Spleen (tissue), 11 donors: Measurements from ENCODE around the gene PIAS1. TPM values are rescaled to one million over a fixed set of nuclear protein-coding genes. Genes with fewer than 3 reads are reported as not detected.
A peak's percentile ranks its signal among the peaks of the same experiment; 100 is the strongest.

Source experiments
- DNase-seq: peaks from one replicate; pipeline ENCODE4 v3.0.0-alpha.2; 2020
- H3K27ac ChIP-seq, 8 donors: fragments of 200-600 bp; sonication (generic) in 7 of 8; 1 replicate in 4 of 8; 2 replicates in 4 of 8; pipeline versions ENCODE4 v1.5.0 to v1.8.0; 2016 to 2021; ENCODE audit warnings: inconsistent platforms in 4 of 8, mild to moderate bottlenecking in 4 of 8, moderate library complexity in 1 of 8
- H3K27me3 ChIP-seq, 7 donors: fragments of 200-600 bp; sonication (generic) in 6 of 7; replicated peaks in 1 of 7; 1 replicate in 4 of 7; 2 replicates in 3 of 7; pipeline versions ENCODE4 v1.5.0 to v1.8.0; 2016 to 2021; ENCODE audit warnings: inconsistent platforms in 3 of 7, mild to moderate bottlenecking in 1 of 7
- H3K36me3 ChIP-seq, 6 donors: fragments of 200-600 bp; sonication (generic) in 5 of 6; 1 replicate in 4 of 6; 2 replicates in 2 of 6; pipeline versions ENCODE4 v1.5.0 to v1.8.0; 2016 to 2021; ENCODE audit warnings: inconsistent platforms in 2 of 6
- H3K4me1 ChIP-seq, 6 donors: fragments of 200-600 bp; sonication (generic) in 5 of 6; 1 replicate in 3 of 6; 2 replicates in 3 of 6; pipeline versions ENCODE4 v1.5.0 to v1.8.0; 2016 to 2021; ENCODE audit warnings: inconsistent platforms in 3 of 6
- H3K4me3 ChIP-seq, 8 donors: fragments of 200-600 bp; sonication (generic) in 7 of 8; 1 replicate in 4 of 8; 2 replicates in 4 of 8; pipeline versions ENCODE4 v1.5.0 to v1.8.0; 2016 to 2021; ENCODE audit warnings: inconsistent platforms in 4 of 8, mild to moderate bottlenecking in 4 of 8, moderate library complexity in 2 of 8
- H3K9me3 ChIP-seq, 8 donors: fragments of 200-600 bp; sonication (generic) in 7 of 8; 1 replicate in 4 of 8; 2 replicates in 4 of 8; pipeline versions ENCODE4 v1.5.0 to v1.8.0; 2016 to 2021; ENCODE audit warnings: inconsistent platforms in 4 of 8
- POLR2A ChIP-seq, 3 donors: fragments of 450-650 bp; IDR thresholded peaks; one replicate each; pipeline ENCODE4 v1.5.1; 2017; ENCODE audit warnings: antibody characterized with exemption in 3 of 3, mild to moderate bottlenecking in 1 of 3
- POLR2AphosphoS5 ChIP-seq, 3 donors: sonication (generic); formaldehyde crosslinking; IDR thresholded peaks; one replicate each; pipeline ENCODE4 v1.5.1; 2017; ENCODE audit warnings: antibody characterized with exemption in 3 of 3
- WGBS, 5 donors: extraction: QIAGEN DNeasy Blood & Tissue Kit in 3 of 5; methylation state at CpG; one replicate each; pipeline versions ENCODE4 v1.1.5 to v1.1.7; 2013 to 2018; 5-methylcytosine and 5-hydroxymethylcytosine counted together
- intact Hi-C: fragments of 100-400 bp; cut with DNase I; formaldehyde crosslinking; loops from one replicate; pipeline ENCODE4 v1.15.0; 2023; ENCODE audit warnings: low total_unique reads
- polyA plus RNA-seq, 3 donors: library from polyadenylated mRNA; stranded (reverse); fragments of 200-250 nt; gene quantifications; one replicate each; pipeline ENCODE4 v1.2.1, GENCODE V29; 2013
- total RNA-seq, 7 donors: library from RNA; depleted of rRNA in 3 of 7; stranded (reverse); fragments of >200 nt in 3 of 7; fragmentation: NEBNext Ultra II Directional in 4 of 7; extraction: Animal tissue kit (Norgen Biotek cat#: 25700) in 4 of 7; gene quantifications; one replicate each; pipeline versions ENCODE4 v1.1.0 to v1.2.1, GENCODE V29; 2016 to 2021
- TF ChIP-seq, protein P1 (sequence below), 11 experiments: fragments of 200-600 bp in 7 of 11; fragments of 450-650 bp in 4 of 11; sonication (generic) in 4 of 11; IDR thresholded peaks in 8 of 11; conservative IDR thresholded peaks in 3 of 11; 1 replicate in 7 of 11; 2 replicates in 4 of 11; pipeline versions ENCODE4 v1.4.0 to v1.8.0; 2016 to 2021; ENCODE audit warnings: antibody characterized with exemption in 11 of 11, inconsistent platforms in 4 of 11, mild to moderate bottlenecking in 1 of 11
- donor health status: healthy with polysubstance abuse.
- donor health status: DM: no; HTN: no; CAD: no; lungs with moderate emphysema.
- donor health status: DM: no; HTN: no; CAD: no.
- donor health status: Bipolar disorder and iron deficiency.
- donor health status: healthy.
- donor health status: DM: no; HTN: no; CAD: no.
- donor health status: DM: yes; HTN: yes; CAD: no.

Gene PIAS1
- total and polyA plus RNA-seq, 10 donors: 12.0 to 104 (median 64.7) TPM

DNA sequence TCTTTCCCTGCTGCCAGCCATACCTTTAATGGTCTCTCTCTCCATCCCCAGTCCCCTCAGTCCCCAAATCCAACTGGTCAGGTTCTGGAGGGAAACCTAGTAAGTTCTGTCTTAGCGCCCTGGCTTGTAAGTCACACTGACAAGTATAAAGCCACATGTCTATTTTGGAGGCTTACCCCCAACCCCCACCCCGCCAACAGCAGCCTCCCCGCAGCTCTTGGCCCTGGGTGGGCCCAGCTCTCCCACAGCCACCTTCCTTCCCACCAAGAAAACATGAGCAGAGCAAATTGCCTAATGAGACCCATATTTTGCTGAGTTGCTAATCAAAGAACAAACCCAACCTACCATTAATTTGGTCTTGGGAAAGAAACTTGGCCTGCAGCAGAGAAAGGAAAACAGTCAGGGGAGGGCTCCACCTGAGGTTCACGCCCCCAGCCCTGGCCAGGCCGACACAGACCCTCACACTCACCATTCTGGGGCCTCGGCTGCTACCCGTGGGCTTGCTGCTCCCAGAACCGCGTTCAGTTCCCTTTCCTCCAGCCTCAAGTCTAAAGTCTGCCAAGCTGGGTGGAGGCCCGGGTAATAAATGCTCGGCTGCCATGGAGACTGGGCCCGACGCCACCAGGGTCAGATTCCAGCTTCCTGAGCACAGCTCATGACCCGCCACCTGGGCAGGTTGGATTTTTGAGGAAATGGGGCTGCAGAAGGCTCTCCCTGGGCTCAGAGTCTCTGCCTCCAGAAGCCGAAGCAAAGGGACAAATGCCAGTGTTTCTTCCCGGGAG lies 150.9 kb downstream of the PIAS1 start, which contains the start of gene CALML4:
TSS of gene CALML4 (minus strand) at position 557 of the 782 bp plus-strand sequence. CDS start at position 472, 85 bp downstream.
- peak within 1 kb of the TSS in 6 of 8 donors; percentile 0 to 84 (median 76) for H3K27ac ChIP-seq
- peak within 1 kb of the TSS in 6 of 8 donors; percentile 4 to 56 (median 15) for H3K4me3 ChIP-seq
- TF ChIP-seq, protein P1, sequence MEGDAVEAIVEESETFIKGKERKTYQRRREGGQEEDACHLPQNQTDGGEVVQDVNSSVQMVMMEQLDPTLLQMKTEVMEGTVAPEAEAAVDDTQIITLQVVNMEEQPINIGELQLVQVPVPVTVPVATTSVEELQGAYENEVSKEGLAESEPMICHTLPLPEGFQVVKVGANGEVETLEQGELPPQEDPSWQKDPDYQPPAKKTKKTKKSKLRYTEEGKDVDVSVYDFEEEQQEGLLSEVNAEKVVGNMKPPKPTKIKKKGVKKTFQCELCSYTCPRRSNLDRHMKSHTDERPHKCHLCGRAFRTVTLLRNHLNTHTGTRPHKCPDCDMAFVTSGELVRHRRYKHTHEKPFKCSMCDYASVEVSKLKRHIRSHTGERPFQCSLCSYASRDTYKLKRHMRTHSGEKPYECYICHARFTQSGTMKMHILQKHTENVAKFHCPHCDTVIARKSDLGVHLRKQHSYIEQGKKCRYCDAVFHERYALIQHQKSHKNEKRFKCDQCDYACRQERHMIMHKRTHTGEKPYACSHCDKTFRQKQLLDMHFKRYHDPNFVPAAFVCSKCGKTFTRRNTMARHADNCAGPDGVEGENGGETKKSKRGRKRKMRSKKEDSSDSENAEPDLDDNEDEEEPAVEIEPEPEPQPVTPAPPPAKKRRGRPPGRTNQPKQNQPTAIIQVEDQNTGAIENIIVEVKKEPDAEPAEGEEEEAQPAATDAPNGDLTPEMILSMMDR (IDR thresholded peaks at IDR 0.05 in 8 of 11, conservative IDR thresholded peaks at IDR 0.05 in 3 of 11): no peak
- TF ChIP-seq POLR2AphosphoS5 (IDR thresholded peaks at IDR 0.05): peak in 1 of 3 donors; percentile 51
- peaks cover 0 to 8% (median 0%) of the 10 kb centered on the region in 6 donors for H3K36me3 ChIP-seq
- H3K4me1 ChIP-seq: peaks cover 0 to 77% (median 47%) of the 10 kb centered on the region in 6 donors
- DNase-seq: no peak
- H3K27me3 ChIP-seq: no peaks in the 10 kb centered on the region
- WGBS, 5 donors: 32 to 46% (median 42%) methylated on average over 12 to 16 of the region's 16 CpGs
- intact Hi-C loops: no loop called here
- no peaks in the 10 kb centered on the region for H3K9me3 ChIP-seq

GRCh38 chr15:68205558-68205944 lies 151.4 kb downstream of the PIAS1 start:
- Histone ChIP-seq H3K4me3 (peak overlapping the region in 6 of 8 donors; percentile 4 to 56 (median 15)), H3K27ac (peak overlapping the region in 6 of 8 donors; percentile 0 to 84 (median 76)), H3K27me3 (no peaks in the 10 kb centered on the region), H3K4me1 (peaks cover 0 to 83% (median 53%) of the 10 kb centered on the region in 6 donors), H3K9me3 (no peaks in the 10 kb centered on the region), H3K36me3 (peaks cover 0 to 8% (median 0%) of the 10 kb centered on the region in 6 donors)
- DNase-seq: no peak
- no peak for TF ChIP-seq POLR2AphosphoS5 (IDR thresholded peaks at IDR 0.05)
- TF ChIP-seq, protein P1 (IDR thresholded peaks at IDR 0.05 in 8 of 11, conservative IDR thresholded peaks at IDR 0.05 in 3 of 11): no peak
- no peak for TF ChIP-seq POLR2A (IDR thresholded peaks at IDR 0.05)
- intact Hi-C loops: no loop called here
- 64 to 72% (median 65%) methylated on average over 9 to 13 of the region's 13 CpGs for WGBS, 5 donors

DNA sequence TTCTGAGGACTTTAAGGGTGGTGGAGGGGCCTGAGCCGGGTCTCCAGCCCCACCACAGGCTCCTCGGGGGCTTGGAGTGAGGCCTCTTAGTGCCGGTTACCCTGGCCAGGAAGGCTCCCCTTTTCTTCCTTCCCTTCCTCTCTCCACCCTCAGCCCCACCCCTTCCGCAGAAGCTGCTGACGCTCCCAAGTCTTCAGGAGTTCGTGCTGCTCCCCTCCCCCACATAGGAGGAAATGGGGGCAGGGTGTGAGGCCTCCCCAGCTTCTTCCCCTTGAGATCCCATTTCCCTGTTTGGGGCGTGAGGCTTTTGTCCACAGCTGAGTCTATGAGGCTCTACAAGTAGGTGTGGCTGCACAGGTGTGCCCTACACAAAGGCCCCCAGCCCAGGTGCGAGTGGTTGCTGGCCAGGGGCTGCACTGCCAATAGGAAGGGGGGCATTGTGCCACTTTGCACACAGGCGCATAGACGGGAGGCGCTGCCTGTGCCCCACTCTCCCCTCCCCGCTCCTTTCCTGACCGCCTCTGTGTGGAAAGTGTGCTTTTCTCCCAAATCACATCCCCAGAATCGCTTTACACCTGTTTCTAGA lies 151.9 kb downstream of the PIAS1 start:
- intact Hi-C loops: no loop called here

More for the DNA sequence above, 151.9 kb downstream of the PIAS1 start:
- Histone ChIP-seq H3K27me3 (no peaks in the 10 kb centered on the region), H3K36me3 (peaks cover 0 to 8% (median 0%) of the 10 kb centered on the region in 6 donors), H3K4me3 (peak overlapping the region in 5 of 8 donors; percentile 12 to 56 (median 17)), H3K4me1 (peaks cover 0 to 88% (median 57%) of the 10 kb centered on the region in 6 donors), H3K9me3 (no peaks in the 10 kb centered on the region), H3K27ac (peak overlapping the region in 6 of 8 donors; percentile 0 to 84 (median 76))
- WGBS, 5 donors: 31 to 51% (median 46%) methylated on average over 14 of the region's 14 CpGs
- peak; percentile 83 for DNase-seq
- TF ChIP-seq POLR2AphosphoS5 (IDR thresholded peaks at IDR 0.05) (peak; percentile 30 to 54 (median 38)), POLR2A (IDR thresholded peaks at IDR 0.05) (no peak)
- TF ChIP-seq, protein P1 (IDR thresholded peaks at IDR 0.05 in 8 of 11, conservative IDR thresholded peaks at IDR 0.05 in 3 of 11): no peak
